IMR-90 (cell line): ENCODE data around the gene EXOC6B. TPM values are rescaled to one million over a fixed set of nuclear protein-coding genes. Genes with fewer than 3 reads are reported as not detected.

Experiments used
- ATAC-seq: fragments of 200-7000 bp; cut with Tn5 transposase; 2 replicates; pipeline ENCODE4 v1.9.1; 2020; ENCODE audit warnings: low read depth, mild to moderate bottlenecking, moderate library complexity
- BruUV-seq: library from RNA; stranded (reverse); fragments of 400-500 nt; replicated peaks from 2 replicates; lab custom pipeline; 2021; lab: Mats Ljungman, UMichigan
- CTCF ChIA-PET: fragments of 300-600 bp; formaldehyde crosslinking; extraction: SDS; loops from one replicate; lab custom pipeline; 2021; ENCODE audit warnings: antibody characterized with exemption; lab: Yijun Ruan, JAX
- POLR2A ChIA-PET: fragments of 300-600 bp; sonication (Branson Sonifier 250); formaldehyde crosslinking; loops from one replicate; lab custom pipeline; 2022; ENCODE audit warnings: antibody characterized with exemption; ENCODE audit not compliant: unreplicated experiment; lab: Charles Lee
- DNase-seq: peaks from one replicate; pipeline ENCODE4 v3.0.0; 2013
- H2AFZ ChIP-seq: replicated peaks from 2 replicates; pipeline ENCODE3; 2013; ENCODE audit warnings: low read length, mild to moderate bottlenecking; ENCODE audit not compliant: poor library complexity
- H2AK5ac ChIP-seq: 2 replicates; pipeline ENCODE4 v1.6.1; 2013; ENCODE audit warnings: low read depth, low read length, inconsistent platforms
- H2AK9ac ChIP-seq: replicated peaks from 2 replicates; pipeline ENCODE3; 2013; ENCODE audit warnings: mild to moderate bottlenecking, low read depth, low read length, moderate library complexity; ENCODE audit not compliant: poor library complexity
- H2BK120ac ChIP-seq: 2 replicates; pipeline ENCODE4 v1.6.1; 2013; ENCODE audit warnings: low read depth, low read length, inconsistent platforms
- H2BK15ac ChIP-seq: 3 replicates; pipeline ENCODE4 v1.6.1; 2013; ENCODE audit warnings: low read depth, low read length, inconsistent platforms
- H2BK20ac ChIP-seq: 2 replicates; pipeline ENCODE4 v1.6.1; 2013; ENCODE audit warnings: low read depth, mild to moderate bottlenecking, inconsistent platforms, low read length, moderate library complexity
- H2BK5ac ChIP-seq: 2 replicates; pipeline ENCODE4 v1.6.1; 2013; ENCODE audit warnings: mild to moderate bottlenecking, low read depth, low read length, inconsistent platforms; ENCODE audit not compliant: poor library complexity, severe bottlenecking
- H3K14ac ChIP-seq: replicated peaks from 2 replicates; pipeline ENCODE4 v1.6.1; 2013; ENCODE audit warnings: low read depth, low read length, inconsistent platforms
- H3K18ac ChIP-seq: 2 replicates; pipeline ENCODE4 v1.6.1; 2013; ENCODE audit warnings: low read depth, low read length, control low read depth
- H3K23ac ChIP-seq: 2 replicates; pipeline ENCODE4 v1.6.1; 2013; ENCODE audit warnings: low read depth, low read length, inconsistent platforms
- H3K27ac ChIP-seq: 2 replicates; pipeline ENCODE4 v1.5.1; 2013; ENCODE audit warnings: mild to moderate bottlenecking, control low read depth, low read length; ENCODE audit not compliant: insufficient read depth
- H3K27me3 ChIP-seq: 2 replicates; pipeline ENCODE4 v1.6.1; 2013; ENCODE audit warnings: low read length; ENCODE audit not compliant: control insufficient read depth, insufficient read depth
- H3K36me3 ChIP-seq: 2 replicates; pipeline ENCODE4 v1.6.1; 2013; ENCODE audit warnings: low read length, mixed read lengths; ENCODE audit not compliant: control insufficient read depth, insufficient read depth
- H3K4ac ChIP-seq: 2 replicates; pipeline ENCODE4 v1.6.1; 2013; ENCODE audit warnings: low read depth, low read length, inconsistent platforms
- H3K4me1 ChIP-seq: 2 replicates; pipeline ENCODE4 v1.6.1; 2013; ENCODE audit warnings: low read length, mixed read lengths; ENCODE audit not compliant: control insufficient read depth, insufficient read depth
- H3K4me2 ChIP-seq: 2 replicates; pipeline ENCODE4 v1.6.1; 2013; ENCODE audit warnings: low read depth, mild to moderate bottlenecking, control low read depth, low read length, moderate library complexity
- H3K4me3 ChIP-seq: 2 replicates; pipeline ENCODE4 v1.5.1; 2013; ENCODE audit warnings: low read depth, mild to moderate bottlenecking, control low read depth, low read length, moderate library complexity; ENCODE audit not compliant: insufficient read depth
- H3K56ac ChIP-seq: 2 replicates; pipeline ENCODE4 v1.6.1; 2013; ENCODE audit warnings: low read length, inconsistent platforms; ENCODE audit not compliant: insufficient read depth; ENCODE audit errors: extremely low read depth
- H3K79me1 ChIP-seq, 2 experiments: 2 replicates each; pipeline ENCODE4 v1.6.1; 2013; ENCODE audit warnings: low read length in 2 of 2, inconsistent platforms in 1 of 2, low read depth in 1 of 2
- H3K9ac ChIP-seq: 2 replicates; pipeline ENCODE4 v1.6.1; 2013; ENCODE audit warnings: low read depth, low read length, control low read depth
- H3K9me1 ChIP-seq: 2 replicates; pipeline ENCODE4 v1.6.1; 2013; ENCODE audit warnings: low read length, inconsistent platforms; ENCODE audit not compliant: insufficient read depth
- H3K9me3 ChIP-seq: 2 replicates; pipeline ENCODE4 v1.6.1; 2013; ENCODE audit warnings: low read length; ENCODE audit not compliant: control insufficient read depth, insufficient read depth
- H4K20me1 ChIP-seq: 2 replicates; pipeline ENCODE4 v1.6.1; 2013; ENCODE audit warnings: low read length, inconsistent platforms; ENCODE audit not compliant: insufficient read depth
- H4K5ac ChIP-seq: 2 replicates; pipeline ENCODE4 v1.6.1; 2013; ENCODE audit warnings: mild to moderate bottlenecking, low read depth, low read length, control low read depth
- H4K8ac ChIP-seq, 2 experiments: 2 replicates each; pipeline ENCODE4 v1.6.1; 2013; ENCODE audit warnings: low read depth in 2 of 2, low read length in 2 of 2, control low read depth in 1 of 2, inconsistent platforms in 1 of 2
- H4K91ac ChIP-seq: 2 replicates; pipeline ENCODE4 v1.6.1; 2013; ENCODE audit warnings: low read depth, low read length, inconsistent platforms; ENCODE audit not compliant: insufficient read depth
- CEBPB ChIP-seq: IDR thresholded peaks from 2 replicates; pipeline ENCODE4 v1.6.1; 2012; ENCODE audit warnings: low read depth, low read length, improper control_type of control experiment
- RCOR1 ChIP-seq: IDR thresholded peaks from 2 replicates; pipeline ENCODE4 v1.6.1; 2012; ENCODE audit warnings: mild to moderate bottlenecking, low read length, improper control_type of control experiment; ENCODE audit not compliant: insufficient replicate concordance
- WGBS, 2 experiments: methylation state at CpG; one replicate each; pipeline versions ENCODE4 v1.1.5 to v1.1.7; 2013; ENCODE audit warnings: missing lambda C conversion rate in 2 of 2; ENCODE audit not compliant: insufficient read length in 1 of 2; ENCODE audit errors: extremely low coverage in 2 of 2; 5-methylcytosine and 5-hydroxymethylcytosine counted together
- dilution Hi-C: fragments of 300-500 bp; cut with HindIII; formaldehyde crosslinking; loops from one replicate; pipeline ENCODE4 v1.14.3; 2018; ENCODE audit warnings: low sequenced_read_pairs; ENCODE audit not compliant: unreplicated experiment
- in situ Hi-C: fragments of 300-500 bp; cut with MboI; formaldehyde crosslinking; loops from 3 replicates; pipeline ENCODE4 v1.14.3; 2019; ENCODE audit warnings: low sequenced_read_pairs, inconsistent platforms, mixed read lengths
- intact Hi-C: fragments of 100-400 bp; cut with micrococcal nuclease; formaldehyde crosslinking; loops from 2 replicates; pipeline ENCODE4 v1.10.0; 2022
- polyA plus RNA-seq, 3 experiments: library from polyadenylated mRNA; depleted of rRNA; stranded (reverse); fragments of >200 nt; gene quantifications; 2 replicates each; pipeline ENCODE4 v1.2.3, GENCODE V29; 2012; ENCODE audit warnings: low replicate concordance in 1 of 3
- total RNA-seq: library from RNA; depleted of rRNA; stranded (reverse); fragments of >200 nt; gene quantifications from 2 replicates; pipeline ENCODE4 v1.2.3, GENCODE V29; 2012

Gene EXOC6B
- total and polyA plus RNA-seq, 2 of the 4 experiments (the other 2 are of a cell fraction) = 10.2 to 29.4 TPM

- Histone ChIP-seq H3K4me1 (peaks cover 11% of the 10 kb centered on the region; the same call in 1 of the 2 replicates), H3K9me1 (no peaks in the 10 kb centered on the region; the same call in 1 of the 2 replicates), H3K18ac (no peak overlapping the region), H2BK15ac (no peak overlapping the region), H2AK9ac (no peak overlapping the region), H2BK20ac (no peak overlapping the region), H3K4me2 (no peak overlapping the region), H3K36me3 (no peaks in the 10 kb centered on the region), H2AFZ (no peak overlapping the region), H4K8ac (no peak overlapping the region), H3K9me3 (no peaks in the 10 kb centered on the region), H3K27ac (no peak overlapping the region), H2BK5ac (no peak overlapping the region), H2AK5ac (no peak overlapping the region), H2BK120ac (no peak overlapping the region), H4K91ac (no peak overlapping the region), H3K79me1 (no peaks in the 10 kb centered on the region), H4K5ac (no peak overlapping the region), H3K14ac (no peak overlapping the region), H3K27me3 (peaks cover 84% of the 10 kb centered on the region), H3K23ac (no peak overlapping the region), H3K56ac (no peak overlapping the region), H3K9ac (no peak overlapping the region), H3K4me3 (no peak overlapping the region), H4K20me1 (peaks cover 5% of the 10 kb centered on the region; the same call in 1 of the 2 replicates), H3K4ac (no peak overlapping the region)
- dilution Hi-C loops (no loop called here), intact Hi-C loops (no loop called here), in situ Hi-C loops (loop anchor here (5.0 to 10.0 kb wide), 5 partner anchors 228 to 606 kb away; no protein-coding TSS in a partner anchor)
- BruUV-seq = no TSS peak
- TF ChIP-seq CEBPB (no peak), RCOR1 (no peak)
- ATAC-seq = no peak
- DNase-seq = no peak
- CTCF ChIA-PET = interaction anchor here (0.9 to 1.1 kb wide), 2 partner anchors 230 to 429 kb away, joined by 3 to 6 read pairs; no protein-coding TSS in a partner anchor
- 95% methylated on average over 4 of the region's 18 CpGs; no CpG with 5 or more reads in 1 of the 2 experiments for WGBS, 2 experiments
- POLR2A ChIA-PET = interaction anchor here (0.5 kb wide), 1 partner anchor 28 kb away, joined by 3 read pairs; no protein-coding TSS in a partner anchor
Observed at GRCh38 chr2:72153026-72153791, 672.6 kb downstream of the EXOC6B start.
